HG03060 (cell line): Measurements from ENCODE around the gene PIP5KL1.

ENCODE experiments used
- ATAC-seq: cut with Tn5 transposase; IDR thresholded peaks from one replicate; pipeline ENCODE4 v1.9.1; 2021; ENCODE audit warnings: low read depth, moderate number of reproducible peaks; ENCODE audit not compliant: unreplicated experiment

The PIP5KL1 gene

DNA sequence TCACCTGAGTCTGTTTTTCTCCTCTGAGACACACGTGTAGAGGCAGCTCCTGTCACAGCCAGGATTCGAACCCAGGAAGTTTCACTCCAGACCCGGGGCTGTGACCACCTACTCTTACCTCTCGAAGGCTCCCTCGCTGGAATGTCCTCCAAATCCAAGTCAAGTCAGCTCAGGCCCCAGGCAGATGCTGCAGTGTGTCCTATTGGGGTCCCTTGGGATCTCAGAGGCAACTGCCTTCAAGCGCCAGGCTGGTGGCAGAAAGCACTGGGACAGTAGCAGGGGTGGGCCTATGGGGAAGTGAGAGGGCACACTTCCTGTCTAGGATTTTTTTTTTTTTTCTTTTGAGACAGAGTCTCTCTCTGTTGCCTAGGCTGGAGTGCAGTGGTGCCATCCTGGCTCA lies 13.0 kb downstream of the PIP5KL1 start:
- no peak for ATAC-seq

DNA sequence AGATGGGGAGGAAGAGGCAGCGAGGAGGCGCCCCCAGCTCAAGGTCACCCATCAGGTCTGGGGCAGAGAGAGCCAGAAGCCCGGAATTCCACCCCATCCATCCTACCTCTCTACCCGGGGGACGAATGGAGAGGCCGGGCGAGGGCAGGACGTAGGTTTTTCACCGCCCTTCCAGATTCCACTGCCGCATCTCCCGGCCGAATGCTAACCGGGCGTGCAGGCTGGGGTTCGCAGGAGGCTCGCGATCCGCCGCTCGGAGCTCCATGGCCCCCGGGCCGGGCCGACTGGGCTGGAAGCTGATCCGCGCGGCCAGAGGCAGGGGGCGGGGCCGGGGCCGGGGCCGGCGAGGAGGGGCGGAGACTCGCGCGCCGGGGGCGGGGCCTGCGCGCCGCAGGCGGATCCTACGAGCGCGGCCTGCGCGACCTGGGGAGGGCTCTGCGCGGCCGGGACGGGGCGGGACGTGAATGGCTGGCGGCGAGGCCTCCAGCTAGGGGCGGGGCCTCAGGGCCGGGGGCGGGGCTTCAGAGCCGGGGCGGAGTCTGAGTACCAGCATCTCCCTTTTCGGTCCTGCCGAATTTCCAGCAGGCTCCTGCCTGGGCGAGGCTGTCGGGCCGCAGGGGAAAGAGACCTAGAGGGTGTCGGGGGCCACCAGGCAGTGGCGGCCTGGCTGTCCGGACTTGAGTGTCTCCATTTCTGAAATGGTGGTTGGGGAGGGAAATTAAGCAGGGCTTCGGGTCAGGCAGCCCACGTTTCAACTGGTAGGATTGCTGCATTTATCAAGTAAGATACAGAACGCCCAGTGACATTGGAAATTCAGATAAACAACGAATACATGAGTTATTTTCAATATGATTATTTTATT lies 13.6 kb downstream of the PIP5KL1 start, which contains the start of gene ST6GALNAC4:
Gene ST6GALNAC4, minus strand, starts transcription at position 322 of the 862 bp plus-strand sequence. CDS start 622 bp downstream, outside the sequence.
- no peak for ATAC-seq

- ATAC-seq, result no peak
Observed at GRCh38 chr9:127915801-127916719, 14.5 kb downstream of the PIP5KL1 start.

GRCh38 chr9:127915325-127915752 lies 15.2 kb downstream of the PIP5KL1 start:
- no peak for ATAC-seq

GRCh38 chr9:127913682-127914081 lies 16.9 kb downstream of the PIP5KL1 start:
- ATAC-seq, result no peak

DNA sequence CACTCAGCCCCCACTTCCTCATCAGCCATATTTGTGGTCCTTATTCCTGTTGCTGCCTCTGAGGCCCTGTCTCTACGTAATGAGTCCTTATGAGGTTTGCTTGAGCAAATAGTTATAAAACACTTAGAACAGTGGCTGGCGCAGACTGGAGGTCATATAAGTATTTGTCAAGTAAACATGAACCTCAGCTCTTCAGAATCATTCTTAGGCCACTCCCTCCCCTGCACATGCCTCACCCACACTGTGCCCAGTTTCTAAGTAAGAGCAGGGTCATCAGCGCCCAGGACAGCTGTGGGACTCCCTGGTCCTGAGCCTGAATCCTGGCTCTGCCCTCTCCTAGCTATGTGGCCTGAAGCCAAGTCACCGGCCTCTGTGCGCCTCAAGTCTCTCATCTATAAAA lies 17.7 kb downstream of the PIP5KL1 start:
- no peak for ATAC-seq

- ATAC-seq, result no peak
Observed at GRCh38 chr9:127912296-127912695, 18.3 kb downstream of the PIP5KL1 start.

DNA sequence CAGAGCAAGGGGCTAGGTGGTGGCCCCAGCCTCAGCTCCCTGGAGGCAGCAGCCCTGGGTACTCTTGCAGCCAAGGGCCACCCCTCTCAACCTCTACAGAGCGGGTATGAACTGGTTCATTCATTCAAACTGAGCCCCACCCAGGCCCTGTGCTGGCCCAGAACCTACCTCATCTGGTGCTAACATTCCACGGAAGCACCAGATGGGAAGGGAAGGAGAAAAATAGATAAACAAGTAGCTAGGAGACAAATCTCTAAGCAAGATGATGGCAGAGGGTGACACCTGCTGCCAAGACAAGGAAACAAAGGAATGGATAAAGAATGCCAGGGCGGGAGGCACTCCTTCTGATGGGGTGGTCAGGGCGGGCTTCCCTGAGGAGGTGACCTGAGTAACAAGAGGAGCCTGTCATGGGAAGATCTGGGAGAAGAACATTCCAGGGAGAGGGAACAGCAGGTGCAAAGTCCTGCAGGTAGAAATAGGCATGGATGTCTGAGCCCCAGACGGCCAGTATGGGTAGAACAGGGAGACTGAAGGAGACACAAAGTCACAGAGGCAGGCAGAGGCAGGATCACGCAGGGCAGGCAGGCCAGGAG lies 19.9 kb downstream of the PIP5KL1 start:
- no peak for ATAC-seq

GRCh38 chr9:127909839-127910273 lies 20.7 kb downstream of the PIP5KL1 start:
- ATAC-seq, result no peak

GRCh38 chr9:127908660-127908926 lies 22.0 kb downstream of the PIP5KL1 start:
- no peak for ATAC-seq

- no peak for ATAC-seq
Observed at GRCh38 chr9:127907867-127908659, 22.5 kb downstream of the PIP5KL1 start.

GRCh38 chr9:127905788-127906191 lies 24.8 kb downstream of the PIP5KL1 start:
- ATAC-seq, result no peak

DNA sequence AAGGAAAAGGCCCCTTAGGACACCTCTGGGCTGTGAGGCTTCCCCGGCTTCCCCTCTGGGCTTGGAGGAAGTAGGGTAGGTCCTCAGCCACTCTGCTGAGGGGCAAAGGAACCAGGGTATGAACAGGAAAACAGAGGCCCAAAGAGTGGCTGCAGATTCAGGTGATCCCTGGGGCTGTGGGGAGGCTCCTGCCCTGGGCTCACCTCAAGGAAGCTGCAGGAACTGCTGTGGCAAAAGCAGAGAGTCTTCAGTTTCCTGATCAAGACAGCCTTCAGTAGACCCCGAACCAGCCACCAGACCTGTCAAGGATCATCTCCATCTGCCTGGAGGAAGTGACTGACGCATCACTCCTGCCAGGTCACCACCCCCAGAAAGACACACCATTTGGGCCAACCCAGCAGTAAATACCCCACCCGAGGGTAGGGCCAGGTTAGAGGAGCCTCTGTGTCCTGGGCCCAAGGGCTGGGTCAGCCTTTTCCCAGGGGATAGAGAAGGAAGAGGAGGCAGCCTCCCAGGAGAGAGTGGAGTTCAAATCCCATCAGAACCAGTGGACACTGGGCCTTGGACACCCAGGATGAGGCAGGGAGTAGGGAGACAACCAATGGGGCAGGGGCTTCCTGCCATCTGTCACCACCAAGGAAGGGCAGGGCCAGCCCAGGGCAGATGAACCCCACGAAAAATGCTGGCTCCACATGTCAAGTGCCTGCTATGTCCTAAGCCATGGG lies 25.4 kb downstream of the PIP5KL1 start:
- ATAC-seq, result no peak

DNA sequence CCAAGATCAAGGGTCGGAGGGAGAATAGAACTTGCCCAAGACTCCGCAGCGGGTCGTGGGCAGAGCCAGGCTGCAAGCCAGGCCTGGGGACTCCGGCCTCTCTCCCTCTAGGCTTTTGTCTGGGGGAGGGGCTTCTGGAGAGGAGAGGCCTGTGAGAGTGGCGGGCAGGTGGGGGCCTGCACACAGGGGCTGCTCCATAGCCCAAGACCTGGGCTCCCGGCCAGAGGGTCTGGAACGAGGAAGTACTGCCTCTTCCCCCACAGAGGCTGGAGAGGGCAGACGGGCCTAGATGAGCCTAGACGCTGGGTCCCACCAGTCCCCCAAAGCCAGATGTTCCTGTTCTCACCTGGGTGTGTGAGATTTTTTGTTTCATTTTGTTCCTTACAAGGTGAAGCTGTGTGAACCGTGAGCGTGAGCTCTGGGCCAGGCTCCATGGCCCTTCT lies 26.0 kb downstream of the PIP5KL1 start:
- no peak for ATAC-seq

DNA sequence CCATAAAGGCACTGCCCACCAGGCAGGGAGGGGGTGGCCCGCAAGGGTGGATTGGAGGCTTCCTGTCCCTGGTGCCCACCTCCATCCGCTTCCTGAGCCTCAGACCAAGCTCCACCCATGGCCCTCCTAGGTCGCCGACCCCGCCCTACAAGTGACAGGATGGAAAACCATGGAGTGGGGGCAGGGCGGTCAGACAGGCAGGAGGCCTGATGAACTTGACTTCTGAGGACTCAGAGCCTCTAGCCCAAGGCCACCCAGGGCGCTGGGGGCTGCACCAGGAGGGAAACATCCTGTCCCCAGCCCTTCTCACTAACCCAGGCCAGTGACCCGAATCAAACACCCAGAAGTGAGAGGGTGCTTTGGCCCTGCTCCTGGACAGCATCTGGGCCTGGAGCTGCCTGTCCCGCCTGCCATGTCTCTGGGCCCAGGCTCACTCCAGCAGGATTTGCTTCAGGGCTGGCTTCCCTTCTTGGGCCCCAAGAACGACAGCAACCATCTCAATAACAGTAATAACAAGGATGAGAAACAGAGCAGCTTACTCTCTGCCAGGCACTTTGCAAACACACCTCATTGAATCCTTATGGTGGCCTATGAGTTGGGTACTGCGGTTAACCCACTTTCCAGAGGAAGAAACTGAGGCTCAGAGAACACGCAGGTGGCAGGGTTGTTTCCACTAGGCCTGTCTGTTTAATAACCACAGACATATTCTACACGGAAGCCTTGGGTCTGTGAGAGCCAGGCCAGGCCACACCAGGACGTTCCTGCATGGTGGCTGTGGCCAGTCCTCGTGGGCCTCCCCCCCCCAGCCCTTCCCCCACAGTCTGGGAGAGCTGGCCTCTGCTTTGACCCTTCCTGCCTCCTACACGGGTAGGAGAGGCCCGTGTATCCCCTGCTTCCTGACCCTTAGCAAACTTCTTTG lies 26.8 kb downstream of the PIP5KL1 start:
- no peak for ATAC-seq

- no peak for ATAC-seq
Observed at GRCh38 chr9:127899128-127899943, 31.2 kb downstream of the PIP5KL1 start, which contains the start of gene ST6GALNAC6. ST6GALNAC6 (minus strand) TSS chr9:127899603; CDS start chr9:127897981, 1,622 bp downstream.

GRCh38 chr9:127898433-127899127 lies 32.0 kb downstream of the PIP5KL1 start:
- no peak for ATAC-seq
